Ovary (tissue), 3 donors: ENCODE data around the gene CDH23.

Experiments
- CTCF ChIP-seq, 3 donors: fragments of 450-650 bp in 2 of 3; fragments of 200-600 bp in 1 of 3; IDR thresholded peaks; one replicate each; pipeline versions ENCODE4 v1.5.1 to v1.8.0; 2016 to 2022; ENCODE audit warnings: antibody characterized with exemption in 3 of 3, mild to moderate bottlenecking in 1 of 3
- EP300 ChIP-seq: sonication (generic); formaldehyde crosslinking; IDR thresholded peaks from one replicate; pipeline ENCODE4 v1.6.1; 2017; ENCODE audit warnings: antibody characterized with exemption
- POLR2A ChIP-seq: fragments of 450-650 bp; IDR thresholded peaks from one replicate; pipeline ENCODE4 v1.6.1; 2017; ENCODE audit warnings: antibody characterized with exemption, mild to moderate bottlenecking, moderate library complexity
- donor health status: DM: no; HTN: no; CAD: no.

- TF ChIP-seq CTCF (IDR thresholded peaks at IDR 0.05): no peak
- no peak for TF ChIP-seq POLR2A
- no peak for TF ChIP-seq EP300
Observed at GRCh38 chr10:71848325-71849275, 451.9 kb downstream of the CDH23 start.
